ENCODE measurements around the gene PDCD1.

Gene PDCD1

DNA sequence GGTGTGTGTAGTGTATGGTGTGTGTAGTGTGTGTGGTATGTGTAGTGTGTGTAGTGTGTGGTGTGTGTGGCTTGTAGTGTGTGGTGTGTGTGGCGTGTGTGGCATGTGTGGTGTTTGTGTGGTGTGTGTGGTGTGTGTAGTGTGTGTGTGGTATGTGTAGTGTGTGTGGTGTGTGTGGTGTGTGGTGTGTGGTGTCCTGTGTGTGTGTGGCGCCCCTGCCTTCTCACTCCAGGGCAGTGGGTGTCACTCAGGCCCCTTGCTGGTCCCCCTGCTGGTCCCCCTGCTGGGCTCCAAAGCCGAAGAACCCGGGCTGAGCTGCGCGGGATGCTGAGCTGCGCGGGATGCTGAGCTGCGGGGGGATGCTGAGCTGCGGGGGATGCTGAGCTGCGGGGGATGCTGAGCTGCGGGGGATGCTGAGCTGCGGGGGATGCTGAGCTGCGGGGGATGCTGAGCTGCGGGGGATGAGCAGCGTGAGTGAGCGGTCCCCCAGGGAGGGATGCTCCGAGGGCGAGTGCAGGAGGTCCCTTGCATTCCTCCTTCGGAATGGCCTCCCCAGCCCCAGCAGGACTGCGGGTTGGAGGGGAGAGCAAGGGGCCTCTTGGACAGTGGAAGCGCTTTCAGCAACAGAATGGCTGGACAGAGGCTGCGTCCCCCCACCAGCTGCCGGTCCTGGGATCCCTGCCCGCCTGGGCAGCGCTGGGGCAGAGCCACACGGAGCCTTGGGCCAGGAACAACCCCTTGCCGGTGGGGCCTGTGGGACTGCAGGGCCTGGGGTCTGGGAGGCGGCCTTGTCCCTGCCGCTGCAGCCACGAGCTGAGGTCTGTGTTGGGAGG is 7.5 kb upstream of the PDCD1 start:
- no peak for DNase-seq (ENCODE audit: low read depth in 1 of 2, low spot score in 1 of 2)

DNA sequence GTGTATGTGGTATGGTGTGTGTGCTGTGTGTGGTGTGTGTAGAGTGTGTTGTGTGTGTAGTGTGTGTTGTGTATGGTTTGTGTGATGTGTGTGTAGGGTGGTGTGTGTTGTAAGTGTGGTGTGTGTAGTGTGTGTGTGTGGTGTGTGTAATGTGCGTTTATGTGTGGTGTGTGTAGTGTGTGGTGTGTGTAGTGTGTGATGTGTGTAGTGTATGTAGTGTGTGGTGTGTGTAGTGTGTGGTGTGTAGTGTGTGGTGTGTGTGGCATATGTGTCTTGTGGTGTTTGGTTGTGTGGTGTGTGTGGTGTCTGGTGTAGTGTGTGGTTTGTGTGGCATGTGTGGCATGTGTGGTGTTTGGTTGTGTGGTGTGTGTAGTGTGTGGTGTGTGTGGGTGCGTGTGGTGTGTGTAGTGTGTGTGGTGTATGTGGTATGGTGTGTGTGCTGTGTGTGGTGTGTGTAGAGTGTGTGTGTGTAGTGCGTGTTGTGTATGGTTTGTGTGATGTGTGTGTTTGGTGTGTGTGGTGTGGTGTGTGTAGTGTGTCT is 6.8 kb upstream of the PDCD1 start:
- DNase-seq (ENCODE audit: low read depth in 1 of 2, low spot score in 1 of 2), result no peak

DNA sequence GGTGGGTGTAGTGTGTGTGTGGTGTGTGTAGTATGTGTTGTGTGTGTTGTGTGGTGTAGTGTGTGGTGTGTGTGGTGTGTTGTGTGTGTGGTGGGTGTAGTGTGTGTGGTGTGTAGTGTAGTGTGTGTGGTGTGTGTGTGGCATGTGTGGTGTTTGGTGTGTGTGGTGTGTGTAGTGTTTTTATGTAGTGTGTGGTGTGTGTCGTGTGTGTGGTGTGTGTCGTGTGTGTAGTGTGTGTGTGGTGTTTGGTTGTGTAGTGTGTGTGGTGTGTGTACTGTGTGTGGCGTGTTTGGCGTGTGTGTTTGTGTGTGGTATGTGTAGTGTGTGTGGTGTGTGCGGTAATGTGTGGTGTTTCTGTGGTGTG is 6.1 kb upstream of the PDCD1 start:
- no peak for DNase-seq (ENCODE audit: low read depth in 1 of 2, low spot score in 1 of 2)

DNA sequence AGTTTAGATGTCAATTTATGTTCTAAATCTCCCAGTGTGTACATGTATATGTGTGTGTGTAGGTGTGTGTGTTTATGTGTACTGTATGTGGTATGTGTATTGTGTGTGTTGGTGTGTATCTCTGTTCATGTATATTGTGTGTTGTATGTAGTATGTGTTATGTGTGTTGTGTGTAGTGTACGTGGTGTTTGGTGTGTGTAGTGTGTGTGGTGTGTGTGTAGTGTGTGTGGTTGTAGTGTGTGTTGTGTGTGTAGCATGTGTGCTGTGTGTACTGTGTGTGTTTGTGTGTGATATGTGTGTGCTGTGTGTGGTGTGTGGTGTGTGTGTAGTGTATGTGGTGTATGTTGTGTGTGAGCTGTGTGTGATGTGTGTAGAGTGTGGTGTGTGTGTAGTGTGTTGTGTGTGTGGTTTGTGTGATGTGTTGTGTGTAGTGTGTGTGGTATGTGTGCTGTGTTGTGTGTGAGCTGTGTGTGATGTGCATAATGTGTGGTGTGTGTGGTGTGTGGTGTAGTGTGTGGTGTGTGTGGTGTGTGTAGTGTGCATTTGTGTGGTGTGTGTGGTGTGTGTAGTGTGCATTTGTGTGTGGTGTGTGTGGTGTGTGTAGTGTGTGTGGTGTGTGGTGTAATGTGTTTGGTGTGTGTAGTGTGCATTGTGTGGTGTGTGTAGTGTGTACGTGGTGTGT is 5.6 kb upstream of the PDCD1 start:
- no peak for DNase-seq (ENCODE audit: low read depth in 1 of 2, low spot score in 1 of 2)

DNA sequence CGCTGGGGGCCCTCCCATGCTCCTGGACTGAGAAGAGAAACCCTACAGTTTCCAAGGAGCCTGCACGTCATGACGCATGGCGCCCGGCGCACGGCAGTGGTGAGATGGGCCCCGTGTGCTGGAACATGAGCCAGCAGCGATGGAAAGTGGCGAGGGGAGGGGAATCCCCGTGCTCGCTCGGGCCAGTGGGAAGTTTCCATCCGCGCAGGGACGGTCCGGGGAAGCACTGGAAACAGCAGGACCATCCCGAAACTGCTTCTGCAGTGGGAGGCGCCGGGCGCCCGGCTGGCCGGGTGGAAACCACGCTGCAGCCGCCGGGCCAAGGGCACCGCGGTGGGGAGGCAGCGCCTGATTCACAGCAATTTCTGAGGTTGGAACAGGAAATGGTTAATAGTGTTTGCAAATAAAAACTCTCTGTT is 4.9 kb upstream of the PDCD1 start:
- peak; percentile 28 to 33 for DNase-seq (ENCODE audit: low read depth in 1 of 2, low spot score in 1 of 2)

DNA sequence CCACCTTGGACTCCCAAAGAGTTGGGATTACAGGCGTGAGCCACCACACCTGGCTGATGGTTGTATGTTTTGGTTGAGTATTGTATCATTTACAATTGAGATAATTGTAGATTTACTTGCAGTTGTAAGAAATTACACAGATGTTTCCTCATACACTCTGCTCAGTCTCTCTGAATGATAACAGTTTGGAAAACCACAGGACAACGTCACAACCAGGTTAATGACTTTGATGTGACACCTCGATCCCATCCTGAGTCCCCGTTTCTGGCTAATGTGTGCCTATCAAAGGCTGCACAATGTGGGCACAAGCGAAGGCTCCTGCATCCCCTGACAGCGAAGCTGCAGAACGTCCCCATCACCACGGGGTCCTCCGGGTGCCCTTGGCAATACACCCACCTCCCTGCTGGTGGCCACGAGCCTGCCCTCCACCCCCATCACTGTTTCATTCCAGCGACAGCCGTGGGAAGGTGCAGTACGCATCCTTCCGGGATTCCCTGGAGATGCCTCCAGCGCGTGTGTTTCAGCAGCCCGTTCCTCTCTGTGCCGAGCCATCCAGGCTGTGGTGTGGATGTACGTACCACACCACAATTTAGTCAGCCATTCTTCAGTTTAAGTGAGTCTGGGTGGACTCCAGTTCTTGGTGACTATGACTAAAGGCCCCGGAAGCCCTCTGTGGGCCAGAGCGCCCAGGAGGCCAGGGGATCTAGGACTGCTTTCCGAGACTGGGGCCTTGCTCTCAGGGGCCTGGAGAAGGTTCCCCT is 4.3 kb upstream of the PDCD1 start:
- DNase-seq (ENCODE audit: low read depth in 1 of 2, low spot score in 1 of 2), result no peak

DNA sequence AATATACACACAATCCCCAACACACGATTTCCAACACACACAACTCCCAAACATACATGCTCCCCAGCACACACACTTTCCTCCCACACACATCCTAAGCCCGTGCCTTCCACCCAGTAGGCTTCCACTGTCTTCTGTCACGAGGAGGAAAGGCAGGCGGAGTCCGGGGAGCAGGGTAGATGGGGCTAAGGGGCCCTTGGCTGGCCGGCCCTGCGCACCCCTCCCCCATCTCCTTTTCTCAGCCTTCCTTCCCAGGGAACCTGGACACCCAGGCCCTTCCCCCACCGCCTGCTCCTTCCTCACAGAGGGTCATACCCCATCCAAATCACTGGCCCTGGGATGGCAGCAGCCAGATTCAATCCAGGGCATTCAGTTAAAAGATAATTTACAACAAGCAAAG is 3.4 kb upstream of the PDCD1 start:
- DNase-seq (ENCODE audit: low read depth in 1 of 2, low spot score in 1 of 2), result no peak

DNA sequence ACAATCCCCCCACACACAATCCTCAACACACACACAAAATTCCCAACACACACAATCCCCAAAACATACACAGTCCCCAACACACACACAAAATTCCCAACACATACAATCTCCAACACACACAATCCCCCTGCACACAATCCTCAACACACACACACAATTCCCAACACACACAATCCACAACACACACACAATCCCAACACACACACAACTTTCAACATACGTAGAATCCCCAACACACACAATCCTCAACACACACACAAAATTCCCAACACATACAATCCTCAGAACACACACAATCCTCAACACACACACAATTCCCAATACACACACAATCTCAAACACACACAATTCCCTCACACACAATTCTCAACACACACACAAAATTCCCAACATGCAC is 2.6 kb upstream of the PDCD1 start:
- no peak for DNase-seq (ENCODE audit: low read depth in 1 of 2, low spot score in 1 of 2)

DNA sequence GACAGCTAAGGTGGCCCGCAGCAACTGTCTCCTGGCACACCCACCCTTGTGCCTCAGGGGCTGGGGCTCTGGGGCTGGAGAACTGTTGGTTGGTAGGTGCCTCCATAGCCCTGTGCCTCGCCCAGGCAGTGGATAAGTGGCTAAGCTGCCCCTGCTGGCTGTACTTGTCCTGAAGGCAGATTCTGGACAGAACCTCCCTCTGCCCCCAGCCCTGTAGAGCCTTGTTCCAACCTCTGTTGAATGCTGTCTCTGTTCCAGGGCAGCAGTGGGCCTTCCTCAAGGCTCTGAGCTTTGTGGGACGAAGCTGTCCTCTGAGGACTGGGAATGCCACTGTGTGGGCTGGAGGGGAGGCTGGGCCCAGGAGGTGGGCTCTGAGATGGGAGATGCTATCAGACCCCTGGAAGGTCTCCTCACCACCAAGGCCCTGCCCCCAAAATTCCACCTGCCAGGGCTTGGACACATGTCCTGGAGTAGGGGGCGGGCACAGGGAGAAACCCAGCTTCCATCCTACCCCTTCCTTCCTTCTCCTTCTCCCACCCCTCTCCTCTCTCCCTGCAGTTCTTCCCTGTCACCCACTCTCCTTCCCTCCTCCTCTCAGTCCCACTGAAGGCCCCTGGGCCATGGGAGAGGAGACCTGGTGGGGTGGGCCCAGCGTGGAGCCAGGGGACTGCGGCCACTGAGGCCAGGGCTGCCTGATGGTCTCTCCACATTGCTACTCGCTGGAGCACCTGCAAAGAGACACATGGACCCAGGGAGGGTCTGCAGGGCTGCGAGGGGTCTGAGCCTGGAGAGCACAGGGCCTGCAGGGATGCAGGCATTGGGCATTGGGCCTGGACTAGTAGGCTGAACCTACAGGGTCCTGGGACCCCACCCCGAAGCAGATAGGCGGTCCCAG is 1.7 kb upstream of the PDCD1 start:
- DNase-seq (ENCODE audit: low read depth in 1 of 2, low spot score in 1 of 2), result no peak

DNA sequence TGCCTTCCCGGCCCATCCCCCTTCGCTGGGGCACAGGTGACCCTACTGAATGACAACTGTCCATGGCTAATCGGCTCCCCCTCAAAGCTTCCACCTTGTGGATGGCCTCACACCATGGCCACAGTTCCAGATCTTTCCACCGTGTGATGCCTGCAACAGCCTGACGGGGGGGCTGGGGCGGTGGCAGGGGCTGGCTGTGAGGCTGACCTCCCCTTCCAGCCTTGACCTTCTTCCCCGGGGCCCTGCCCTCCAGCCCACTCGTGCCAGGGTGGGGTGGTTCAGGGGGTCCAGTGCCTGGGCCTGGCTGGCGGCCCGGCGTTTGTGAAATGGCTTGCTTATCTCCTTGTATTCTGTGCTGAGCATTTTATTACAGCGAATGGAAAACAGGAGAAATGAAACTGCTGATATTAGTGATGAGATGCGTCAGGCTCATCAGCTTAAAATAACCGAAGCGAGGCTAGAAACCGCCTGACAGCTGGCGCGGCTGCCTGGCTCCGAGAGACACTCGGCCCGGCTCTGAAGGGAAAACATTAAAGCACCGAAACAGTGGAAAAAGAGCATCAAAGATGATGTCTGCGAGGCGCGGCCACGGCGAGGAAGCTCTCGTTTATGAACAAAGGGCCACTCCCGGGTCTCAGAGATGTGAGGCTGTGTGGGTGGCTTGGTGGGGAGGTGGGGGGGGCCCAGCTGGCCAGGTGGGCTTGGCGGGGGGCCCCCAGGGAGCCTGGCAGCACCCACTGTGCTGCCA is 916 bp upstream of the PDCD1 start:
- DNase-seq (ENCODE audit: low read depth in 1 of 2, low spot score in 1 of 2), result peak; percentile 43 to 51

DNA sequence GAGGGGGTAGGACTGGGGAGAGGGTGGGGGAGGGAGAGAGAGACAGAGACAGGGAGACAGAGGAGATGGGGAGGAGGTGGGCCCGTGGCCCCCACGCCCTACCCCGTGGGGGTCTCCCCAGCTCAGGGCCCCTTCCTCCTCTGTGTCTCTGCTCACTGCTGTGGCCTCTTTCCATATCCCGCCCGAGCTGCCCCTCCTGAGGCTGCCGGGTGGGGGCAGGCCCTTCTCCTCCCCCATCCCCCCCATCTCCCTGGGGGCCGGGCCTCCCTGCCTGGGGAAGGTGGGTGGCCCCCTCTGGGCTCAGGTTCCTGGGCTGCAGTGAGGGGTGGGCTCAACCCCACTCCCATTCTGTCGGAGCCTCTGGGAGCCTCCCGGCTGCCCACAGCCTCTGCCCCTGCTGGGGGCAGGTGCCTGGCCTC is 332 bp upstream of the PDCD1 start:
- DNase-seq (ENCODE audit: low read depth in 1 of 2, low spot score in 1 of 2), result no peak

DNA sequence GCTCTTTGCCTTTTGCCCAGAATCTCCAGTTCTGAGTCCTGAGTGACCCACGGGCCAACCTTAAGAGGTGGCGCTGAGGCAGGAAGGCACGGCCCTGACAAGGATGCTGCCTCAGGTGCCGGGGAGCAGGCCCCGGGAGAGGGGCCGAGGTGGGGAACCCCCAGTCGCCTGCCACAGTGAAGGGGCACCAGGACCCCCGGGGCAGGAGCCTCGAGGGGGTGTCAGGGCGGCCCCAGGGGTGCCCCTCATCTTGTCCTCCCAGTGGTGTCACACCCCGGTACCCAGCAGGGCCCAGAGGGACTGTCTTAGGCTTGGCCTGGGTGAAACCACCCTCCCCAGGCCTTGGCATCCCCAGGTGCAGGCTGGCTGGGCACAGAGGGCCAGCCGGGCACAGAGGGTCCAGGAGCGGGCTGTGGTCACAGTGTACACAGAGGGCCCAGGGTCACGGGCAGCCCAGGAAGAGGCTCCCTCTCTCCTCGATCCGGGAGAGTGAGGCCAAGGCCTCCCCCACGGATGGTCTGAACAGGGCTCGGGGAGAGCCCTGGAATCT is 1.0 kb downstream of the PDCD1 start:
- DNase-seq (ENCODE audit: low read depth in 1 of 2, low spot score in 1 of 2), result no peak

DNA sequence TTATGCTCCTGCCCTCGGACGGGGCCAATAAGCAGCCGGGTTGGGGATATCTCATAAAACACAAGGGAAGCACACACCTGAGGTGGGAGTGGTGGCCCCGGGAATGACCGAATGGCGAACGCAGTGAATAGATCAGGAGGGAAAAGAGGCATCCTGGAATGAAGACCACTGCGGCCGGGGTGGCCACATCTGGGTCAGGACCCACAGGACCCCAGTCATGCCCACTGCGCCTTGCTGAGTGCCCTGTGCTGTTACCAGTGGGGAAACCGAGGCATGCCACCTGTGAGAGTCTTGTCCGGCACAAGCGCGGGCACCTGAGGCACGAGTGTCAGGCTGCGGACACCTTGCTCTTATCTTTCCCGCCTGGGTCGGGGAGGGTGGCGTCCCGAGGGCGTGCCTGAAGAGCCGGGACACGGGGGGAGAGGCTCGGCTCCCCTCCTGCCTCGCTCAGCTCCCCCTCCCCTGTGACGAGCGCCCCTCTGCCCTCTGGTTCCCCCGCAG is 1.6 kb downstream of the PDCD1 start:
- no peak for DNase-seq (ENCODE audit: low read depth in 1 of 2, low spot score in 1 of 2)

DNA sequence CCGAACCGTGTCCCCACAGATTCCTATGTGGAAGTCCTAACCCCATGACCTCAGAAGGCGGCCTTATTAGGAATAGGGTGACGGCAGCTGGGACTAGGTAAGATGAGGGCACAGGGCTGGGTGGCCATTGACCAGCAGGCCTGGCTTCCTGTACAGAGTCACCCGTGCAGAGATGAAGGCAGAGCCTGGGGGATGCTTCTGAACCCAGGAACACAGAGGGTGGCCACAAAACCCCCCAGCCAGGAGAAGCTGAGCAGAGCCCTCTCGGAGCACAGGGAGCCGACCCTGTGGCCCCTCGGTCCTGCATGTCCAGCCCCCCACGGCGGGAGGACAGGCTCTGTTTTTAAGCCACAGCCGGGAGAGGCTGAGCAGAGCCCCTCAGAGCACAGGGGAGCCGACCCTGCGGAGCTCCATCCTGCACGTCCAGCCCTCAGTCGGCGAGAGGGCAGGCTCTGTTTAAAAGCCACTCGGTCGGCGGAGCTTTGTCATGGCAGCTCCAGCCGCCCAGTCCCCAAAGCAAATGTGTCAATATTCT is 2.7 kb downstream of the PDCD1 start:
- no peak for DNase-seq (ENCODE audit: low read depth in 1 of 2, low spot score in 1 of 2)

DNA sequence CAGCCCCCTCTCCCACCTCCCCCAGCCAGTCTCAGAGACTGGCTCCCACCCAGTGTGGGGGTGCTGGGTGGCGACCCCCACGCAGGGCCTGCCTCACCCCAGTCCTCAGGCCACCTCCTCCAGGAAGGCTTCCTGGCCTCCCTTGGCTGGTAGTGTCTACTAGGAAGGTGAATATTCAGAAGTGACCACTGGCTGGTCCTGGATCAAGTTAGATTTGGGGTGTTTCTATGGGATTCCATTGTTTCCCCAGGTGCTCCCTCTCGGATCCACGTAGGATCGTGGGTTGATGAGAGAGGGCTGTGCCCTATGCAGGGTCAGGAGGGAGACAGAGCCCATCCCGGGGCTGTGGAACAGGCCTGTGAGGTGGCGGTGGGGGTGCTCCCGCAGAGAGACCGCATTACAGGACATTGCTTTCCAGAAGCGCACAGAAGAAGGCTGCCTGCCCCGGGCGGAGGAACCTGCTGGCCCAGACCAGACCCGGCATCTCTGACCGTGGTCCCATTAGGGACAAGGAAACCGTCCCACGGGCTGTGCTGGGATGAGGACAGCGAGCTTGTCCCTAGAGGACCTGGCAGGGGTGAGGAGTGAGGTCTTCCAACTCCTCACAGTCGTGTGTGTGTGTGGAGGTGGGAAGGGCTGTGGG is 3.3 kb downstream of the PDCD1 start:
- DNase-seq (ENCODE audit: low read depth in 1 of 2, low spot score in 1 of 2), result no peak

DNA sequence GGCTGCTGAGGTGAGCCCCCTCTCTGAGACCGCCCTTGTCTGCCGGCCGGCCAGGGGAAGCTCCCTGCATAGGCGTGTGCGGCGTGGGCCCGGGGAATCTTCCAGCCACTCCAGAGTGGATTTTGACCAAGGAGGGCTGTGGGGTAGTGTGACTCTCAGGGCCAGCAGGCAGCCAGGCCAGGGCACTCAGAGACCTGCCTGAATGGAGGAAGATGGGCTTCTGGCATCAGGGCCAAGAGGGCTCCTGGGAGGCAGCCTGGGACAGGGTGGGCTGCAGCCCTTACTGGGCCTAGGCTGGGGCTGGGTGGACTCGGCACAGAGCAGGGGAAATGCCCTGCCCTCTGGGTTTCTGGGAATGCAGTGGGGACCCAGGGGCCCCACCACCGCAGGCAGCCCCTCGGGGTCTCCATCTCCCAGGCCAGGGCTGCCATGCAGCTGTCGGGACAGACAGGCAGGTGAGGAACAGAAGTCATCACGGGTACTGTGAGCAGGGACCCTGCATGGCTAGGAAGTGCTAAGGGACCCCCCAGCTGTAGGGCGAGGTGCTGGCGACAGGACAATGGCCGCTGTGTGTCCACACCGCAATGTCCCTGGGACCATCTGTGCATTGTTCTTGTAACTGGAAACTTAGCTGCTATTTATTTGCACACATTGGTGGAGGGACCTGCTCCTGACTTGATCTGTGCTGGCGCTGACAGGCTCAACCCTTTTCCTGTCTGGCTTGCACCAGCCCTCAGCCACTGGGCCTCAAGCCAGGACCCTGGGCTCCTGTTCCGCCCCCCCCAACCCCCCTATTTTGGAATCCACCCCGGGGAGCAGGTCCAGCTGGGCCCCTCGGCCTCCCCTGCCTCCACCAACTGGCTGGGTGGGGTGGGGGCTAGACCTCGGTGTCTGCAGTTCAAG is 4.1 kb downstream of the PDCD1 start:
- DNase-seq (ENCODE audit: low read depth in 1 of 2, low spot score in 1 of 2), result no peak

DNA sequence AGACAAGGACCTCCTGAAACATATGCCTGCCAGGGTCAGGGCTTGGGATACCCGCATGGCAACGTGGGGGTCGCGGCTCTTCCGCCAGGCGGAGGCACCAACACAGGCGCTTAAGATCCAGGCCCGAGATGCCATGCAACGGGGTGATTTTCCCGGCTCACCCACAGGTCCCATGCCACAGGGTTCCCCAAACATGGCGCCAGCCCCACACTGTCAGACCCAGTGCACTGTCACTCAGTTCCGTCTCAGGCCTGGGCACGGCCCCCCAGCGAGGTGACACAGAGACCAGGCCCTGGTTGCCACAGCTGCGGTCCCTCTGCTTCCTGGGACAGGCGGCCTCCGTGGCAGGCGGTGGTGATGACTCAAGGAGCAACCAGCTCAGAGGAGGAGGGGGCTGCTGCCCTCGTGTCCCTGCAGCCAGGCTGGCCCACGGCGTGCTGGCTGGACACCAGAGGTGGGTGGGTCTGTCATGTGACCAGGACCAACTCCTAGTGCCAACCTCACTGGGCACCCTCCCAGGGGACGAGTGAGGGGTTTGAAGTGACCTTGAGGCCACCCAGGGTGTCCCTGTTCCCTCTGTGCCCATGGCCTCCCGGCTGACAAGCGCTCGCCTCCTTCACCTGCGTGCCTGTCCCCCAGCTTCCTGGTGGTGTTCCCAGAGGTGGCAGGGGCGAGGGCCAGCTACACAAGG is 4.9 kb downstream of the PDCD1 start:
- DNase-seq (ENCODE audit: low read depth in 1 of 2, low spot score in 1 of 2), result no peak
